Fibroblast of skin of back (primary cell): ENCODE data around the gene CSTB.

Experiments used
- DNase-seq: peaks from one replicate; pipeline ENCODE4 v3.0.0-alpha.2; 2013

CSTB gene

DNA sequence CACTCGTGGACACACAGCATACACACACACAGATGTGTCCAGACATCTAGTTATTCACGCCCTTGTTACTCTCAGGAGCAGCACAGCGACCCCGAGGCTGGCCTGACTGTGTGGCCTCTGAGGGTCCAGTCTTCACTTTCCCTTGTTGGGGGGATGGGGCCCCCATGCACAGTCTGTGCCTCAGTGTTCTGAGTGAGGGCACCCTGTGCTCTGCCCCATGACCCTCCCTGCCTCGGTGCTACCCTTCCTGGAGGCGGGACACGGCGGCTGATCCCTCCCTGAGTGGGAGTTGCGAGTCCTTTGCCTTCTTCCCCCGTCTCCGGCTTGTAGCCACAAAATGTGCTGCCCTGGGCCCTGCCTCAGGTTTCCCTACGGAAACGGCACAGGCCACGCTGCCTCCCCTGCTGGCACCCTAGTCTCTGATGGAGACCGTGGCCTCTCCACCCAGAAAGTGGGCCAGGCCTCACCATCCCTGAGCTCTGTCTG lies 8.6 kb downstream of the CSTB start:
- DNase-seq, result no peak

GRCh38 chr21:43766734-43767497 lies 9.2 kb downstream of the CSTB start:
- DNase-seq, result no peak

- peak; percentile 35 for DNase-seq
Observed at GRCh38 chr21:43764576-43765495, 11.3 kb downstream of the CSTB start.

- no peak for DNase-seq
Observed at GRCh38 chr21:43763901-43764523, 12.1 kb downstream of the CSTB start.

GRCh38 chr21:43762303-43763128 lies 13.6 kb downstream of the CSTB start:
- no peak for DNase-seq

DNA sequence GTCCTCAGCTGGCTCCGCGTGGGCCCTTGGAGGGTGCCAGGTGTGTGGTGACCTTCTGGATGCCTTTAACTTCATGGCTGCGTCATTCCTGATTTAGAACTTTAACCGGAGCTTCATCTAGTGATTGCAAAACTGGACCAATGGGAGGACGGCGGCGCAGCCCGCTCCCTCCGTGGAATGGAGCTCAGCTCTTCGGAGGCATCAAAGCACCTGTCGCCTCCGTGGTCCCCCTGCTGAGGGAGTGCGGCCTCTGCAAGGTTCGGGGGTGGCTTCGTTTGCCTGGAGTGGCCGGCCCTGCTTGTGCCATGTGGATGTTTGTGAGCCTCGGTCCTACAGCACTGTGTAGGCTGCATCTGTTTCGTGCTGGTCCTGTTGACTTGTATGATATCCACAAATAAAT lies 14.2 kb downstream of the CSTB start:
- no peak for DNase-seq

DNA sequence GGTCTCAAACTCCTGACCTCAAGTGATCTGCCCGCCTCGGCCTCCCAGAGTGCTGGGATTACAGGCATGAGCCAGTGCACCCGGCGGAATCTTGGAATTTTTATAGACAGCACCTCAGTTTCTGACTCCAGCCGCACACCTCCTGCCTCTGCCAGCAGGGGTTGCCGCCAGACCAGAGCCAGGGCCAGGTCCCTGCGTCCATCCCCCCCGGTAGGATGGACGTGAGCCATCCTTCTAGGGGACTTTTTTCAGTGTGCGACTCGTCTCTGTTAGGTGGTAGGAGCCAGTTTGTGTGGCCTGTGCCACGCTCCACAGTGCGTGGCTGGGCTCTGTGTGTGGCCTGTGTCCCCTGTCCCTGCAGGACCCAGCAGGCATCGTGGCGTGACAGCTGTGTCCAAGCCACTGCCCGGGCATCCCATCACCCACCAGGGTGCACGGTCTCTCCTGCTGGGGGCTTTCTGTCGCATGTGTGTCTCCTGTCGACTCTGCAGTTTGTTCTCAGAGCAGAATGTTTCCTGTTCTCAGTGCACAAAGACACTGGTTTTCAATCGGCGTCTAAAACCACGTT lies 15.6 kb downstream of the CSTB start:
- DNase-seq, result no peak

GRCh38 chr21:43759651-43760050 lies 16.5 kb downstream of the CSTB start:
- no peak for DNase-seq

DNA sequence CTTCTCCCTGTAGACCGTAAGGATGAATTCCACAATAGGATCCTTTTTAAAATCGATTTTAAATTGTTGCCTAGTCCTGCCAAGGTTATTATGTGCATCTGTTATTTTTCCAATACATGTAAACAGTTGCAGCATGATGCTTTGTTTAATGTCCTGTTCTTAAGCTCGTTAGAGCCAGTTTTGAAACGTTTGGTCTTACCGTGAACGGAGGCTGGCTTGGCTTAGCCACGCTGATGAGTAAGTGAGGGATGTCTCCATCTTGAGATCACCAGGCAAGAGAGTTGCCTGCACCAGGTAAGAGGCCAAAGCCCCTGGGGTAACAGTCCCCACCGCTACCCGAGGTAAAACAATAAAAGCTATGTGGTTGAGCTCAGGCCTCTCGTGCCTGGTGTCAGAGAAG lies 17.3 kb downstream of the CSTB start:
- DNase-seq, result no peak

DNA sequence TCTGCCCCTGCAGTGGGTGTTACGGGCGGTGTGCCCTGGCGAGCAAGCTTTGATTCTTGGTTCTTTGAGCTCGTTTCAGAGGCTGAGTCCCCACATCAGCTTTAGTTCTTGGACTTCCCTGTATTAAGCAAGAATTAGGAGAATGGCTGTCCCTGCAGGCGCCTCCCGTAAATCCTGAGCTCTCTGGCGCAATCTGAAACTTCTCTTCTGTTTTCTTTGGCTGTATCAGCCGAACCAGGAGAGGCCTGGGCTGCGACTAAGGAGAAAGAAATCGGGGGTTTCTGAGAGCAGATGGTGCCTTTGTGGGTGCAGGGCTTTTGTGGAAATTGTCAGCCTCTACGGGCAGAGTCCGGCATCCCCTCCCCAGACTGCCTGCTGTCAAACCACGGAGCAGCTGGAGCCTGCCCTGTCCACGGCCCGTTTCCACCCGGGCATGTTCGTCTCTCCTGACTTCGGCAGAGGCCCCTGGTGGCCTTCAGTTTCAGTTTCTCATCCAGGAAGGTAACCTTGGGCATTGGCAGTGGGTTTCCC lies 17.9 kb downstream of the CSTB start:
- peak; percentile 16 for DNase-seq

GRCh38 chr21:43757601-43758000 lies 18.5 kb downstream of the CSTB start:
- DNase-seq, result no peak

DNA sequence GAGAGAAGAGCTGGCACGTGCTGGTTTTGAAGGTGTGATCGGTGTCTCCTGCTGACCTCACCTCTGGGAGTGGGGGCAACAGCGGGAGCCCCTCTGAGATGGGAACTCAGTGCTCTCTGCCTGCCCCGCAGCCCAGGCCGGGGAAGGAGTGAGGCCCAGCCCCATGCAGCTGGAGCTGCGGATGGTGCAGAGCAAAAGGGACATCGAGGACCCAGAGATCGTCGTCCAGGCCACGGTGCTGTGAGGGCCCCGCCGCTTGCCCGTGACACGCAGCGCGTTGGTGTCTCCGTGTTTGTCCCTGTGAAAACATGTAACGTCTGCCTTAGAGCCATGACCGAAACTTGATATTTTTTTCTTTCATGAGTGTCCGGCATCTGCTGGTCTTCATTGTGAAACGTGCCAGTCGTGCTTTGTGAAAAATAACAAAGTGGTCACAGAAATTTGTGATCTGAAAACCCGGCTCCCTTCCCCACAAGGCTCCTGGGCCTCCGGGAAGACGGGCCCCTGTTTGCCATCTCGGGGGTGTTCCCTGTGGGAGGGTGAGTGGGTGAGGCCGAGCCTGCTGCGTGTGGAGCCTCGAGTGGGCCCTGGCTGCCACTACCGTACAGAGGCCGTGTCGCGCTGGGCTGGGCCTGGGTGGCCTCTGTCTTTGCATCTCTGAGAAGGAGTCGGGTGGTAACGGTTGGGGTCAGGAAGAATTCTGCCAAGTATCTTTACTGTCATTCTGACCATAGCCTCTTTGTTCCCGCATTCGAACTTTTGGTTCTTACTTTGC lies 20.1 kb downstream of the CSTB start:
- DNase-seq, result no peak

GRCh38 chr21:43754948-43755781 lies 20.9 kb downstream of the CSTB start:
- no peak for DNase-seq

GRCh38 chr21:43753439-43753799 lies 22.7 kb downstream of the CSTB start:
- DNase-seq, result no peak

DNA sequence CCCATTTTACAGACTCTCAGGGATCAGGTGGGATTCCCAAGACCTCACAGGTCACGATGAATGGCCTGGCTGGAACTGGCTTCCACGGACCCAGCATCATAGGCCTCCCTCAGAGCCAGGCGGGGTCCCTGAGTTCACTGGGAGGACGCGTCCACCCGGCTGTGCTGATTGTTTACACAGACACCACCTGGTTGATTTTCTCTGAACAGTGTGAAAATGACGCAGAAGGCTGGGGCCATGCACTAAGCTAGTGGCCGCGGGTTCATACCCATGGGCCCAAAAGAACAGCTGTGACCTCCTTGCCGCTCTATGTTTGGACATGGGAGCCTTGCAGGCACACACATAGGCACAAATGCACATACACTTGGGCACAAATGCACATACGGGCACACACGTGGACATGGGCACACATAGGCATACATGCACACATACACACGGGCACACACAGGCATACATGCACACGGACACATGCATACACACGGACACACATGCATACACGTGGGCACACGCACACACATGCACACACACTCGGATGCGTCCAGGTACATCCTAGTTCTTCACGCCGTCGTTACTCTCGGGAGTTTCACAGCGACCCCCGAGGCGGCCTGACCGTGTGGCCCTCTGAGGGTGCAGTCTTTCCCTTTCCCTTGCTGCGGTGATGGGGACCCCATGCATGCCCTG lies 23.2 kb downstream of the CSTB start:
- DNase-seq, result no peak

DNA sequence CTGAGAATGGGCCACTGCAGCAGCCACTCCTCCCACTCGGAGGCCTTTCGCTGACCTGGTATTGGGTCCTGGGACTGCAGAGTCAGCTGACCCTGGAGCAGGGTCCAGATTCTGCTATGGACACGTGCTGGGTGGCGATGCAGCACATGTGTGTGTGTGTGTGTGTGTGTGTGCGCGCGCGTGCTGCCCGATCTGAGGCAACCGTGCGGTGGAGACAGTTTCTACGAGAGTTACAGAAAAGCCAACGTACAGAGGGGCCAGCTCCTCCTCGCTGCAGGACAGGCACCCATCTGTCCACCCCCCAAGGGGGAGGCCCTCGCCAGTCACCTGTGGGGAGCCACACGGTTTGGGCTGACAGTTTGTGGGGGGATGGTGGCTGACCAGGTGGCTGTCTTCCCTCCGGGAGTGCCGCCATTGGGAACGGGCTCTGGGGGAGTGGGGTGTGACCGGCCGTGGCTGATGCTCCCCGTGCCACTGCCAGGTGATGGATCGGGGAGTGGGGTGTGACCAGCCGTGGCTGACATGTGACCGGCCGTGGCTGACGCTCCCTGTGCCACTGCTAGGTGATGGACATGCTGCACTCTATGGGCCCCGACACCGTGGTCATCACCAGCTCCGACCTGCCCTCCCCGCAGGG lies 24.0 kb downstream of the CSTB start:
- DNase-seq, result no peak

DNA sequence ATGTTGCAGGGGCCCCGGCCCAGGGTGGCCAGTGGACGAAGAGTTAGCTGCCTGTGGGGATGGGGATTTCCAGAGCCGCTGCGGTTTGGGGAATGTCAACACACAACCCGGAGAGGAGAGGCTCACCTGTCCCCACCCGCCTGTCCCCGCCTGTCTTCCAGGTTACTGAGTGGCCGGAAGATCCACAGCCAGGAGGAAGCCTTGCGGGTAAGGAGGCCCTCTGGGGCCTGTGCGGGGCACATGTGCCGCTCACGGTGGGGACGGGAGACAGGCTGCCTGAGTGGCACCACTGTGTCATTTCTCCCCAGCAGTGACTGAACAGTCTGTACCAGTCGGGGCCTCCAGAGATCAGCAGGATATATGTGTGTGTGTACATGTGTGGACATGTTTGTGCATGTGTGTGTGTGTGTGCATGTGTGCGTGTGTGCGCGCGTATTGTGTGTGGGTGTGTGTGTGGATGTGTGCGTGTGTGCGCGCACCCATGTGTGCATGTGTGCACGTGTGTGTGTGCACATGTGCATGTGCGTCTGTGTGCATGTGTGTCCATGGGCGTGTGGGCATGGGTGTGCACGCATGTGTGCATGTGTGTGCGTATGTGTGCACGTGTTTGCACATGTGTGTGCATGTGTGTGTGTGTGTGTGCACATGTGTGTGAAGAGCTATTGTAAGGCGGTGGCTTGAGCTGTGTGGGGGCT lies 25.6 kb downstream of the CSTB start:
- DNase-seq, result no peak

- no peak for DNase-seq
Observed at GRCh38 chr21:43749651-43750262, 26.4 kb downstream of the CSTB start.
